B cell (primary cell): ENCODE results near the gene RAMP2. TPM values are rescaled to one million over a fixed set of nuclear protein-coding genes. Genes with fewer than 3 reads are reported as not detected.

Experiments used
- ATAC-seq: fragments of 200-7000 bp; cut with Tn5 transposase; one replicate; pipeline ENCODE4 v1.10.0; 2021; ENCODE audit warnings: low read depth, mild to moderate bottlenecking, moderate number of reproducible peaks, moderate library complexity
- CTCF ChIA-PET: fragments of 350-600 bp; sonication (Branson Sonifier 250); formaldehyde crosslinking; loops from one replicate; lab custom pipeline; 2021; ENCODE audit warnings: antibody characterized with exemption, inconsistent platforms; lab: Charles Lee
- POLR2A ChIA-PET: fragments of 350-600 bp; sonication (Branson Sonifier 250); formaldehyde crosslinking; loops from one replicate; lab custom pipeline; 2021; ENCODE audit warnings: antibody characterized with exemption; lab: Charles Lee
- DNase-seq: peaks from one replicate; pipeline ENCODE4 v3.0.0; 2013
- H2AFZ ChIP-seq: 2 replicates; pipeline ENCODE4 v1.6.1; 2012; ENCODE audit warnings: mild to moderate bottlenecking, low read depth, low read length; ENCODE audit not compliant: insufficient read depth, poor library complexity, severe bottlenecking
- H3K27ac ChIP-seq, 2 donors: 1 replicate in 1 of 2; 2 replicates in 1 of 2; pipeline ENCODE4 v1.5.1; 2012 to 2013; ENCODE audit warnings: low read length in 2 of 2, mild to moderate bottlenecking in 2 of 2, moderate library complexity in 1 of 2
- H3K27me3 ChIP-seq, 4 experiments: fragments of 200-600 bp in 1 of 4; sonication (generic) in 1 of 4; replicated peaks in 1 of 4; 1 replicate in 2 of 4; 2 replicates in 2 of 4; pipeline versions ENCODE4 v1.6.1 to v1.7.0; 2013 to 2016; ENCODE audit warnings: low read length in 3 of 4, mild to moderate bottlenecking in 2 of 4, mixed read lengths in 1 of 4, moderate library complexity in 1 of 4; ENCODE audit not compliant: insufficient read depth in 4 of 4, control insufficient read depth in 3 of 4; ENCODE audit errors: control extremely low read depth in 1 of 4
- H3K36me3 ChIP-seq, 2 experiments: replicated peaks in 1 of 2; 1 replicate in 1 of 2; 2 replicates in 1 of 2; pipeline versions ENCODE4 v1.6.1 to v1.7.1; 2013; ENCODE audit warnings: low read length in 1 of 2; ENCODE audit not compliant: insufficient read depth in 2 of 2, control insufficient read depth in 1 of 2; ENCODE audit errors: control extremely low read depth in 1 of 2, extremely low read depth in 1 of 2
- H3K4me1 ChIP-seq, 2 donors: fragments of 200-600 bp in 1 of 2; sonication (generic) in 1 of 2; 1 replicate in 1 of 2; 2 replicates in 1 of 2; pipeline versions ENCODE4 v1.5.1 to v1.6.1; 2013 to 2017; ENCODE audit warnings: low read length in 2 of 2; ENCODE audit not compliant: control insufficient read depth in 2 of 2, insufficient read depth in 2 of 2
- H3K4me2 ChIP-seq: replicated peaks from 2 replicates; pipeline ENCODE3; 2012; ENCODE audit warnings: mild to moderate bottlenecking, low read depth, low read length; ENCODE audit not compliant: poor library complexity, severe bottlenecking
- H3K4me3 ChIP-seq, 5 experiments: fragments of 200-600 bp in 1 of 5; sonication (generic) in 1 of 5; 1 replicate in 3 of 5; 2 replicates in 2 of 5; pipeline versions ENCODE4 v1.5.1 to v1.7.0; 2011 to 2016; ENCODE audit warnings: low read length in 4 of 5, mild to moderate bottlenecking in 4 of 5, low read depth in 2 of 5, control low read depth in 1 of 5, moderate library complexity in 1 of 5; ENCODE audit not compliant: insufficient read depth in 1 of 5; ENCODE audit errors: control extremely low read depth in 1 of 5, extremely low read depth in 1 of 5
- H3K79me2 ChIP-seq: fragments of 200-600 bp; sonication (generic); one replicate; pipeline ENCODE4 v1.6.0; 2016; ENCODE audit warnings: low read length; ENCODE audit not compliant: control insufficient read depth, insufficient read depth
- H3K9ac ChIP-seq: fragments of 200-600 bp; sonication (generic); 2 replicates; pipeline ENCODE4 v1.6.1; 2017; ENCODE audit warnings: mild to moderate bottlenecking, low read length, moderate library complexity
- H3K9me3 ChIP-seq, 3 donors: one replicate each; pipeline versions ENCODE4 v1.6.1 to v1.7.1; 2013; ENCODE audit warnings: low read length in 2 of 3; ENCODE audit not compliant: control insufficient read depth in 2 of 3, insufficient read depth in 1 of 3; ENCODE audit errors: control extremely low read depth in 1 of 3
- H4K20me1 ChIP-seq: 2 replicates; pipeline ENCODE4 v1.6.0; 2012; ENCODE audit warnings: mild to moderate bottlenecking, low read length; ENCODE audit not compliant: insufficient read depth, control insufficient read depth, poor library complexity, severe bottlenecking
- H3K27ac Mint-ChIP-seq: one replicate; pipeline ENCODE4 v1.8.0; 2021; ENCODE audit warnings: mixed read lengths
- H3K27me3 Mint-ChIP-seq: one replicate; pipeline ENCODE4 v1.8.0; 2021; ENCODE audit warnings: mixed read lengths
- H3K4me1 Mint-ChIP-seq: one replicate; pipeline ENCODE4 v1.8.0; 2021; ENCODE audit warnings: mixed read lengths
- H3K4me3 Mint-ChIP-seq: one replicate; pipeline ENCODE4 v1.8.0; 2021; ENCODE audit warnings: mixed read lengths
- H3K9me3 Mint-ChIP-seq: one replicate; pipeline ENCODE4 v1.8.0; 2022; ENCODE audit warnings: mixed read lengths; ENCODE audit not compliant: insufficient read depth
- CTCF ChIP-seq: fragments of 200-600 bp; IDR thresholded peaks from one replicate; pipeline ENCODE4 v1.8.0; 2022; ENCODE audit warnings: antibody characterized with exemption, mild to moderate bottlenecking
- EZH2 ChIP-seq: IDR thresholded peaks from 2 replicates; pipeline ENCODE4 v1.6.1; 2012; ENCODE audit warnings: borderline replicate concordance, low read depth, mild to moderate bottlenecking, moderate library complexity, low read length; ENCODE audit not compliant: insufficient read depth, poor library complexity, severe bottlenecking
- WGBS: methylation state at CpG from one replicate; pipeline ENCODE4 v1.1.5; 2013; ENCODE audit warnings: missing lambda C conversion rate; ENCODE audit not compliant: insufficient coverage; 5-methylcytosine and 5-hydroxymethylcytosine counted together
- intact Hi-C: fragments of 100-400 bp; cut with micrococcal nuclease; formaldehyde crosslinking; loops from one replicate; pipeline ENCODE4 v1.10.0; 2022
- polyA plus RNA-seq: library from polyadenylated mRNA; depleted of rRNA; stranded (reverse); fragments of >200 nt; gene quantifications from 2 replicates; pipeline ENCODE4 v1.2.3, GENCODE V29; 2012
- total RNA-seq, 2 donors: library from RNA; stranded (reverse); fragments of 120-200 nt in 1 of 2; gene quantifications; 1 replicate in 1 of 2; 2 replicates in 1 of 2; pipeline versions ENCODE4 v1.2.3 to v1.2.4, GENCODE V29; 2013 to 2022

Gene RAMP2
- total and polyA plus RNA-seq, 2 donors (not counting 1 experiment from before 2014, with no cell fraction given) = not detected

DNA sequence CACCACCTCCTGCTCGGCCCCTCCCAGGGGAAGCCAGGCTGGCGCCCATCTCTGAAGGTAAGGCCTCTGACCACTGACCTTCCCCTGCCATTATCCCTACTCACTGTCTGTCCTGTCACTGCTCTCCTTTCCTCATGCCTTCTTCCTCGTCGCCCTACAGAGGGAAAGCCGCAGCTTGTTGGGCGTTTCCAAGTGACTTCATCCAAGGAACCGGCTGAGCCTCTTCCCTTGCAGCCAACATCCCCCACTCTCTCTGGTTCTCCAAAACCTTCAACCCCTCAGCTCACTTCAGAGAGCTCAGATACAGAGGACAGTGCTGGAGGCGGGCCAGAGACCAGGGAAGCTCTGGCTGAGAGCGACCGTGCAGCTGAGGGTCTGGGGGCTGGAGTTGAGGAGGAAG is 34.4 kb downstream of the RAMP2 start:
- Histone ChIP-seq H3K4me2 (no peak overlapping the region), H3K79me2 (peaks cover 23% of the 10 kb centered on the region), H3K9ac (no peak overlapping the region), H3K4me1 (peaks cover 14 to 21% of the 10 kb centered on the region in 2 donors), H3K27me3 (no peaks in the 10 kb centered on the region), H3K4me3 (no peak overlapping the region), H3K9me3 (peaks cover 0 to 3% (median 0%) of the 10 kb centered on the region in 3 donors), H2AFZ (no peak overlapping the region), H3K36me3 (peaks cover 0 to 2% of the 10 kb centered on the region in 2 experiments), H3K27ac (no peak overlapping the region), H4K20me1 (no peaks in the 10 kb centered on the region)
- ChIA-PET CTCF (no interaction called here), POLR2A (interaction anchor here (0.6 kb wide), 1 partner anchor 29 kb away, joined by 10 read pairs; no protein-coding TSS in a partner anchor)
- no peak for ATAC-seq
- Mint-ChIP-seq H3K27ac (no peak overlapping the region), H3K4me1 (peaks cover 27% of the 10 kb centered on the region), H3K27me3 (peaks cover 5% of the 10 kb centered on the region), H3K4me3 (no peak overlapping the region), H3K9me3 (no peaks in the 10 kb centered on the region)
- DNase-seq = no peak
- TF ChIP-seq EZH2 (no peak), CTCF (no peak)
- WGBS = 96% methylated on average over 5 of the region's 10 CpGs
- intact Hi-C loops = no loop called here

- H3K4me1 Mint-ChIP-seq = peaks cover 27% of the 10 kb centered on the region
- H3K4me2 ChIP-seq = no peak overlapping the region
- no peaks in the 10 kb centered on the region for H3K9me3 Mint-ChIP-seq
- H3K9ac ChIP-seq = no peak overlapping the region
- H3K4me1 ChIP-seq = peaks cover 14 to 21% of the 10 kb centered on the region in 2 donors
- ChIA-PET POLR2A (interaction anchor here (0.6 kb wide), 1 partner anchor 28 kb away, joined by 10 read pairs; no protein-coding TSS in a partner anchor), CTCF (no interaction called here)
- H3K27me3 ChIP-seq = no peaks in the 10 kb centered on the region
- ATAC-seq = no peak
- no peak overlapping the region for H3K27ac Mint-ChIP-seq
- peaks cover 5% of the 10 kb centered on the region for H3K27me3 Mint-ChIP-seq
- no peak for DNase-seq
- no peak overlapping the region for H3K27ac ChIP-seq
- TF ChIP-seq CTCF (no peak), EZH2 (no peak)
- peaks cover 0 to 3% (median 0%) of the 10 kb centered on the region in 3 donors for H3K9me3 ChIP-seq
- intact Hi-C loops = no loop called here
- H3K79me2 ChIP-seq = peaks cover 23% of the 10 kb centered on the region
- H3K4me3 Mint-ChIP-seq = peak overlapping the region; percentile 96
- H2AFZ ChIP-seq = no peak overlapping the region
- H3K36me3 ChIP-seq = peaks cover 0 to 2% of the 10 kb centered on the region in 2 experiments
- no peaks in the 10 kb centered on the region for H4K20me1 ChIP-seq
- H3K4me3 ChIP-seq = no peak overlapping the region
- 96% methylated on average over 11 of the region's 18 CpGs for WGBS
These were observed 35.2 kb downstream of the RAMP2 start for GRCh38 chr17:42796066-42796758.
